Right lobe of liver (tissue), 6 donors: ENCODE results near the gene ING5. TPM values are rescaled to one million over a fixed set of nuclear protein-coding genes. Genes with fewer than 3 reads are reported as not detected.

Source experiments
- ATAC-seq, 4 donors: fragments of 200-7000 bp; cut with Tn5 transposase; one replicate each; pipeline ENCODE4 v1.9.1; 2020; ENCODE audit warnings: mild to moderate bottlenecking in 4 of 4, moderate library complexity in 4 of 4
- DNase-seq, 3 donors: peaks; one replicate each; pipeline ENCODE4 v3.0.0-alpha.2; 2020
- H3K27ac ChIP-seq, 3 donors: fragments of 200-600 bp; one replicate each; pipeline ENCODE4 v1.8.0; 2022
- H3K27me3 ChIP-seq, 2 donors: fragments of 200-600 bp; one replicate each; pipeline ENCODE4 v1.8.0; 2022
- H3K36me3 ChIP-seq, 4 donors: fragments of 200-600 bp; sonication (generic) in 1 of 4; one replicate each; pipeline versions ENCODE4 v1.5.1 to v1.8.0; 2017 to 2022; ENCODE audit warnings: control low read depth in 1 of 4
- H3K4me1 ChIP-seq, 4 donors: fragments of 200-600 bp; sonication (generic) in 1 of 4; one replicate each; pipeline versions ENCODE4 v1.5.1 to v1.8.0; 2017 to 2022; ENCODE audit warnings: control low read depth in 1 of 4
- H3K4me3 ChIP-seq, 3 donors: fragments of 200-600 bp; one replicate each; pipeline ENCODE4 v1.8.0; 2022
- H3K9me3 ChIP-seq, 4 donors: fragments of 200-600 bp; sonication (generic) in 1 of 4; one replicate each; pipeline versions ENCODE4 v1.5.1 to v1.8.0; 2017 to 2022; ENCODE audit warnings: control low read depth in 1 of 4
- CTCF ChIP-seq, 4 donors: fragments of 200-600 bp in 3 of 4; fragments of 450-650 bp in 1 of 4; IDR thresholded peaks; one replicate each; pipeline versions ENCODE4 v1.5.1 to v1.8.0; 2016 to 2022; ENCODE audit warnings: antibody characterized with exemption in 4 of 4, mild to moderate bottlenecking in 2 of 4
- POLR2A ChIP-seq: fragments of 450-650 bp; IDR thresholded peaks from one replicate; pipeline ENCODE4 v1.6.1; 2017; ENCODE audit warnings: antibody characterized with exemption, mild to moderate bottlenecking
- WGBS: methylation state at CpG from one replicate; pipeline ENCODE4 v1.1.6; 2018; ENCODE audit warnings: low coverage, low lambda C conversion rate; ENCODE audit not compliant: insufficient coverage; ENCODE audit errors: missing lambda C conversion rate; 5-methylcytosine and 5-hydroxymethylcytosine counted together
- intact Hi-C, 2 donors: fragments of 100-400 bp; cut with DNase I; formaldehyde crosslinking; loops; one replicate each; pipeline versions ENCODE4 v1.11.2 to v1.14.1; 2022
- total RNA-seq, 6 experiments: library from RNA; depleted of rRNA in 2 of 6; stranded (reverse); fragments of >200 nt in 2 of 6; fragmentation: NEBNext Ultra II Directional in 3 of 6; extraction: Animal tissue kit (Norgen Biotek cat#: 25700) in 3 of 6; gene quantifications; one replicate each; pipeline versions ENCODE4 v1.1.0 to v1.2.4, GENCODE V29; 2016 to 2023
- donor health status: DM: no; HTN: yes; CAD: no.
- donor health status: DM: no; HTN: no; CAD: no.
- donor health status: DM: no; HTN: no; CAD: no.
- donor health status: DM: no; HTN: yes; CAD: no.
- donor health status: DM: no; HTN: yes; CAD: no.

ING5 gene
- total RNA-seq, 6 experiments from 2014 or later = 8.2 to 20.3 (median 13.0) TPM

DNA sequence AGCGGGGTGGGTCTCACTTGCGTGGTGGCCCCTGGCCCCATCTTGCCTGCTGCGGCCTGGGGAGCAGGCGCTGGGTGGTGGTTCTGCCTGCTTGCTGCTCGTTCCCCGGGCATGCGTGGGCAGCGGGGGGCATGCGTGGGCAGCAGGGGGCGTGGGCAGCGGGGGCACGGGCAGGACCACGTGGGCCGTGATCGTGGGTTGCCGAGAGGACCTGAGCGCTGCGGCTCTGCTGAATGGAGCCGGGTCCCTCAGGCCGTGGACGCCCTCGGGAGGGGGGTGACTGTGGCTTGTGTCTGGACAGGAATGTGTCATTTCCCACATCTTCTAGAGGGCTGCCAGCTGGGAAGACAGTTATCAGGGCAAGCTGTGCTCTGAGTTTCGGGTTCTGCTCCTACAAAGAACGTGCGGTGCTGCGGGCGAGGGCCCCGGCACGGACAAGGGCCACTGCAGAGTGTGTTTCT is 66.4 kb downstream of the ING5 start:
- Histone ChIP-seq H3K4me3 (no peak overlapping the region), H3K27ac (no peak overlapping the region), H3K27me3 (no peaks in the 10 kb centered on the region), H3K4me1 (peaks cover 0 to 26% (median 11%) of the 10 kb centered on the region in 4 donors), H3K9me3 (no peaks in the 10 kb centered on the region), H3K36me3 (no peaks in the 10 kb centered on the region)
- intact Hi-C loops = no loop called here
- no peak for TF ChIP-seq CTCF (IDR thresholded peaks at IDR 0.05)
- DNase-seq (no peak), ATAC-seq (no peak)
- WGBS = 80% methylated on average over 6 of the region's 29 CpGs

- intact Hi-C loops = no loop called here
- no peak for ATAC-seq
- Histone ChIP-seq H3K4me1 (peaks cover 0 to 31% (median 13%) of the 10 kb centered on the region in 4 donors), H3K27ac (no peak overlapping the region), H3K36me3 (no peaks in the 10 kb centered on the region), H3K4me3 (no peak overlapping the region), H3K27me3 (no peaks in the 10 kb centered on the region), H3K9me3 (no peaks in the 10 kb centered on the region)
- DNase-seq = peak in 1 of 3 donors; percentile 18
- WGBS = 83% methylated on average over 3 of the region's 11 CpGs
- TF ChIP-seq POLR2A (no peak), CTCF (IDR thresholded peaks at IDR 0.05) (no peak)
Observed at GRCh38 chr2:241768850-241769249, 67.0 kb downstream of the ING5 start.

DNA sequence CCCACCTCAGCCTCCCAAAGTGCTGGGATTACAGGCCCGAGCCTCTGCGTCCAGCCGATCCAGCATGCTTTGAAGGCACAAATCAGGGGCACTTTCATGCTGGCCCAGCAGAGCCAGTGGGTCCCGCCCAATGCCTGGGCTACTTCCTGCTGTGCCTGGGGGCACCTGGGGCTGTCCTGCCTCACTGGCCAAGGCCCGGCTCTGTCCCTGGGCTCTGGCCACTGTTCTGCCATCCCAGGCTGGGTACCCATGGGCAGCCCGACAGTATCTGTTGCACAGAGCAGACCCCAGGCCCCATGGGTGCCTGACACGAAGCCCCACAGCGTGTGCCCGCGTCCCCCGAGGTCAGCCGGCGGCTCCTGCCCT is 68.0 kb downstream of the ING5 start:
- Histone ChIP-seq H3K4me1 (peaks cover 0 to 37% (median 15%) of the 10 kb centered on the region in 4 donors), H3K36me3 (no peaks in the 10 kb centered on the region), H3K9me3 (no peaks in the 10 kb centered on the region), H3K27me3 (no peaks in the 10 kb centered on the region), H3K27ac (peak overlapping the region in 1 of 3 donors; percentile 56), H3K4me3 (no peak overlapping the region)
- ATAC-seq = peak in 1 of 4 donors; percentile 8
- no peak for DNase-seq
- intact Hi-C loops = no loop called here
- 70% methylated on average over 2 of the region's 13 CpGs for whole genome bisulfite sequencing
- TF ChIP-seq CTCF (IDR thresholded peaks at IDR 0.05) = no peak
- no peak for TF ChIP-seq POLR2A

GRCh38 chr2:241770185-241770935 is 68.5 kb downstream of the ING5 start:
- H3K27me3 ChIP-seq = no peaks in the 10 kb centered on the region
- peak overlapping the region in 2 of 3 donors; percentile 40 to 56 for H3K27ac ChIP-seq
- ATAC-seq (peak; percentile 82 to 86 (median 85)), DNase-seq (peak; percentile 62 to 91 (median 88))
- no peaks in the 10 kb centered on the region for H3K36me3 ChIP-seq
- intact Hi-C loops = no loop called here
- TF ChIP-seq CTCF (IDR thresholded peaks at IDR 0.05) = no peak
- no peak for TF ChIP-seq POLR2A
- H3K4me1 ChIP-seq = peaks cover 0 to 42% (median 15%) of the 10 kb centered on the region in 4 donors
- 27% methylated on average over 5 of the region's 27 CpGs for WGBS
- no peak overlapping the region for H3K4me3 ChIP-seq
- H3K9me3 ChIP-seq = no peaks in the 10 kb centered on the region
